Nephron (organoid): ENCODE measurements around the gene LHX3.

Experiments
- H3K27ac Mint-ChIP-seq, 3 experiments: 2 replicates each; pipeline ENCODE4 v1.8.0; 2020; ENCODE audit warnings: mixed read lengths in 3 of 3, mild to moderate bottlenecking in 2 of 3, moderate library complexity in 1 of 3
- H3K27me3 Mint-ChIP-seq: 2 replicates; pipeline ENCODE4 v1.8.0; 2021; ENCODE audit warnings: low read depth, mild to moderate bottlenecking, moderate library complexity, mixed read lengths
- H3K36me3 Mint-ChIP-seq: 2 replicates; pipeline ENCODE4 v1.8.0; 2020; ENCODE audit warnings: low read depth, mixed read lengths
- H3K4me1 Mint-ChIP-seq: 2 replicates; pipeline ENCODE4 v1.8.0; 2020; ENCODE audit warnings: mixed read lengths
- H3K4me3 Mint-ChIP-seq, 3 experiments: 2 replicates each; pipeline ENCODE4 v1.8.0; 2020; ENCODE audit warnings: mild to moderate bottlenecking in 3 of 3, mixed read lengths in 3 of 3, moderate library complexity in 2 of 3
- H3K9me3 Mint-ChIP-seq: 2 replicates; pipeline ENCODE4 v1.8.0; 2020; ENCODE audit warnings: mixed read lengths
- TF ChIP-seq, protein P1 (sequence below), 3 experiments: fragments of 200-600 bp; sonication (generic); IDR thresholded peaks; one replicate each; pipeline ENCODE4 v1.5.0; 2021; ENCODE audit warnings: antibody characterized with exemption in 3 of 3; ENCODE audit not compliant: unreplicated experiment in 3 of 3

The LHX3 gene

DNA sequence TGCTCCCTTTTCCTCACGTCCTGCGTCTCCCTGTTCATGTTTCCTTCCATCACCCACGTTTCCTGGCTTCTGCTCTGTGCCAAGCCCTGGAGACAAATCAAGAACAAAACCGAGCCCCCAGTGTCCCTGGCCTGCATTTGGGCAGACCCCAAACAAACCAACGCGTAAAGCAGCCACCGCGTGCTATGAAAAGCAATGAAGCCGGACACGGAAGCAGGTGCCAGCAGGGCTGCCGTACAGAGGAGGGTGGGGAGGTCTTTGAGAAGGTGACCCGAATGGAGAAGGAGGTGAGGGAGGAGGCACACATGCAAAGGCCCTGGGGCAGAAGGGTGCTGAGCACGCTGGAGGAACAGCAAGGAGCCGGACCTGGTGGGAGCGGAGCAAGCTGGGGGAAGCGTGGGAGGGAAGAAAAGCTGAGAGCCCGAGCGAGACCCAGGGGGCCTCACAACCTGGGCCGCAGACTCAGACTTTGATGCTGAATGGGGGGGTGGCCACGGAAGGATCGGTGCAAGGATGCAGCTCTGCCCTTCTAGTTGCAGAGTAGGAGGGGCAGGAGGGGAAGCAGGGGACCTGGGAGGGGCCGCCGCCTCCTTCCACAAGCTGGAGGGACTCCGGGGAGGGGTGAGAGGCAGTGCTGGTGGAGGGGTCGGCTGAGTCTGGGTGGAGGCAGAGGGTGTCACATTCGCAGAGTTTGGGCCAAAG, 42.1 kb upstream of the LHX3 start:
- TF ChIP-seq, protein P1, sequence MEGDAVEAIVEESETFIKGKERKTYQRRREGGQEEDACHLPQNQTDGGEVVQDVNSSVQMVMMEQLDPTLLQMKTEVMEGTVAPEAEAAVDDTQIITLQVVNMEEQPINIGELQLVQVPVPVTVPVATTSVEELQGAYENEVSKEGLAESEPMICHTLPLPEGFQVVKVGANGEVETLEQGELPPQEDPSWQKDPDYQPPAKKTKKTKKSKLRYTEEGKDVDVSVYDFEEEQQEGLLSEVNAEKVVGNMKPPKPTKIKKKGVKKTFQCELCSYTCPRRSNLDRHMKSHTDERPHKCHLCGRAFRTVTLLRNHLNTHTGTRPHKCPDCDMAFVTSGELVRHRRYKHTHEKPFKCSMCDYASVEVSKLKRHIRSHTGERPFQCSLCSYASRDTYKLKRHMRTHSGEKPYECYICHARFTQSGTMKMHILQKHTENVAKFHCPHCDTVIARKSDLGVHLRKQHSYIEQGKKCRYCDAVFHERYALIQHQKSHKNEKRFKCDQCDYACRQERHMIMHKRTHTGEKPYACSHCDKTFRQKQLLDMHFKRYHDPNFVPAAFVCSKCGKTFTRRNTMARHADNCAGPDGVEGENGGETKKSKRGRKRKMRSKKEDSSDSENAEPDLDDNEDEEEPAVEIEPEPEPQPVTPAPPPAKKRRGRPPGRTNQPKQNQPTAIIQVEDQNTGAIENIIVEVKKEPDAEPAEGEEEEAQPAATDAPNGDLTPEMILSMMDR (IDR thresholded peaks at IDR 0.05; ENCODE audit: unreplicated experiment in 3 of 3), result no peak
- Mint-ChIP-seq H3K4me3 (peak overlapping the region; percentile 69 to 78 (median 75)), H3K9me3 (no peaks in the 10 kb centered on the region), H3K27me3 (peaks cover 21% of the 10 kb centered on the region), H3K27ac (no peak overlapping the region), H3K36me3 (no peaks in the 10 kb centered on the region), H3K4me1 (peaks cover 36% of the 10 kb centered on the region)

DNA sequence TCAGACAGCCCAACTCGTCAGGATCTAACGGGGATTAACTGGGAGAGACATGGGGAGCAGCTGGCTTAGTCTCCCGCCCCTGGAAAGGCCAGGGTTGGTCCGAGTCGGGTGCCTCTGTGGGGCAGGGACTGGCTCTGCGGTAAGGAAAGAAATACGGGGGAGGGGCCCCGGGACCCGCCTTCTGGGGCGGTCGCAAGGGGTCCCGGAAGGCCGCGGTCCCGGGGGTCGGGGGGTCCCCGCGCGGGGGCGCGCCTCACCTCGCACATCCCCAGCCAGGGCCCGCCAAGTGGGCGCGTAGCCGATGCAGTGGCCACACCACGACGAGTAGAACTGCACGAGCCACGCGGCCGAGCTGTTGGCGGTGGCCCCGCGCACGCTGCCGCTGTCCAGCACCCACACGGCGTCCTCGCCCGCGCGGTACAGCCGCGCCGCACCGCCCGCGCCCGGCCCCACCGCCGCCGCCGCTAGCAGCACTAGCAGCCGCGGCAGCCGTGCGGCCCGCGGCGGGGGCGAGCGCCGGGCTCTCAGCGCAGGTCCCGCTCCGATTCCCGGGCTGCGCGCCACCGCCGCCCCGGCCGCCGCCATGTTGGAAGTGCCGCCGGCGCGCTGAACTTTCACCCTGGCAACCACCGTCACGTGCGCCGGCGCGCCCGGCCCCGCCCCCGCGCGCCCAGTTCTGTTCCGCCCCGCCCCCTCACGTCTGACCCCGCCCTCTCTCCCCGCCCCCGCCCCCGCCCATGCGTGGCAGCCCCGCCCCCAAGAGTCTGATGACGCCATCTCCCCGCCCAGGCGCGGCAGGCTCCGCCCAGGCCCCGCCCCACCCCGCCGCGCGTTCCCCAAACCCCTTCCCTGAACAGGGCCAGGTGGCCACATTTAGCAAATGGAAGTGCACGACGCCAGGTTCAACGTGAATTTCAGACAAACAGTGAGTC, 40.6 kb upstream of the LHX3 start, which contains the start of gene QSOX2:
Gene QSOX2, minus strand, starts transcription at position 594 of the 932 bp plus-strand sequence. Its CDS starts 9 bp downstream, at position 585.
- TF ChIP-seq, protein P1 (IDR thresholded peaks at IDR 0.05; ENCODE audit: unreplicated experiment in 3 of 3), result no peak
- Mint-ChIP-seq H3K27me3 (peaks cover 21% of the 10 kb centered on the region), H3K9me3 (no peaks in the 10 kb centered on the region), H3K4me3 (peak within 1 kb of the TSS; percentile 89 to 96 (median 93)), H3K4me1 (peaks cover 36% of the 10 kb centered on the region), H3K36me3 (no peaks in the 10 kb centered on the region), H3K27ac (peak within 1 kb of the TSS; percentile 17 to 35 (median 30))

DNA sequence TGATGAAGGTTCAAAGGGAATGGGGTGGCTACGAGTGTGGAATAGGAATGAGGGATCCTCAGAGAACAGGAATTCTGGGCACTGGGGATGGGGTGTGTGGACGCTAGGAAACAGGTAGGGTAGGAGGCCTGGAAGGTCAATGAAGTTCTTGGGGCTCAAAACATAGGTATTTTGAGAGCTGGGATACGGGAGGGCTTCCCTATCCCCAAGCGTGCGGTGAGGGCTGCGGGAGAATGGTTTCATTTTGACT, 40.0 kb upstream of the LHX3 start:
- H3K9me3 Mint-ChIP-seq, result no peaks in the 10 kb centered on the region
- H3K36me3 Mint-ChIP-seq, result no peaks in the 10 kb centered on the region
- H3K4me3 Mint-ChIP-seq, result peak overlapping the region; percentile 89 to 96 (median 93)
- TF ChIP-seq, protein P1 (IDR thresholded peaks at IDR 0.05; ENCODE audit: unreplicated experiment in 3 of 3), result no peak
- peaks cover 30% of the 10 kb centered on the region for H3K4me1 Mint-ChIP-seq
- peaks cover 16% of the 10 kb centered on the region for H3K27me3 Mint-ChIP-seq
- H3K27ac Mint-ChIP-seq, result peak overlapping the region; percentile 17 to 35 (median 30)

DNA sequence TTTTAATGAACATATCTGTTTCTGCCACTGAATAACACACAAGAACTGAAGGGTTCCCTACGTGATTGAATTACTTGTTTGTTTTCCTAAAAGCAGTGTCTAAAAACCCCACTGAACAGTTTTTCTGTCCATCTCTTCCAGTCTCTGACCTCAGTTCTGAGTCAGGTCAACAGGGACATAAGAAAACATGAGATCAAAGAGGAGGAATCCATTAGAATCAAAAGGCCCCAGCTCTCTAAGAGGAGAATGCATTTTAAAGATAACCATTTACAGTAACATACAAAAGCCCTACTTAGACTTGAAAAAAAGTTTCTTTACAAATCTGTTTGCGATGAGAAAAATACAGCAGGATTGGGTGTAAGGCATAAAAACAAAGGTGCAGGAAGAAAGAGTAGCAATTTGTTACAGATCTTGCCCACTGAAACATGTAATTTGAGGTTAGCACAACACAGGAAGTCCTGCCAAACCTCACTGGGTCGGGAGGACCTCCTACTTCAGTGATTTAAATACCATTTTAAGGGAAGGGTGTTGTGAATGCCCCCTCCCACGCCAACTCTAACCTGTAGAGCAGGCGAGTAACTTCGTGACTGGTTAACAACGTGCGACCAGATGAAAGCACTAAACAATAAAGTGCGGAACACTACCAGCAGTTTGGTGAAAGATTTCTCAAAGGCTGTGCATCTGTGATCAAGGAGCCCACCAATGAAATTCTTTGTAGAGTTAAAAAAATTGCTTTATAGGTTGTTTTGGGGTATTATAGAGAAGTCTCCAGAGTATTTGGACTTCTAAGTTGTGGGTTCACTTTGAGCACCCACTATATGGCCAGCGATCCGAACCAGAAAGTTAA, 39.4 kb upstream of the LHX3 start:
- Mint-ChIP-seq H3K27me3 (peaks cover 12% of the 10 kb centered on the region), H3K4me3 (peak overlapping the region; percentile 89 to 96 (median 93)), H3K27ac (peak overlapping the region; percentile 17 to 35 (median 30)), H3K9me3 (no peaks in the 10 kb centered on the region), H3K36me3 (no peaks in the 10 kb centered on the region), H3K4me1 (peaks cover 31% of the 10 kb centered on the region)
- TF ChIP-seq, protein P1 (IDR thresholded peaks at IDR 0.05; ENCODE audit: unreplicated experiment in 3 of 3), result no peak

DNA sequence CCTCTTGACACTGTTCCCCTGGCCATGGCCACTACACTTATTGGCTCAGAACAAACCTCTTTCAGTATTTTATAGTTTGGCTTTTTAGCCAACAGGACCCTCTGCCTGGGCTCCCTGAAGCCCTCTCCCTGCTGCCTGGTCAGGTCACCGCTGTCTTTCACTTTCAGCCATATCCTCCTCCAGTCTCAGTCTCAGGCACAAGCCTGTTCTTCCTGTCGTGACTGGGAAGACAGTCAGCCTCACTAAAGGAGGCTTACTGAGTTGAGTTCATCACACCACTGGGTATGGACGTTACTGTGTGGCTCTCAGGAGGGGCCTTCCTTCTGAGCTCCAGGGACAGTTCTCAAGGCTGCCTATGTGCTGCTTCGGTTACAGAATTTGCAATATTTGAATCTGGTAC, 38.7 kb upstream of the LHX3 start:
- Mint-ChIP-seq H3K27me3 (peaks cover 12% of the 10 kb centered on the region), H3K27ac (no peak overlapping the region), H3K36me3 (no peaks in the 10 kb centered on the region), H3K4me3 (peak overlapping the region; percentile 89 to 96 (median 93)), H3K4me1 (peaks cover 32% of the 10 kb centered on the region), H3K9me3 (no peaks in the 10 kb centered on the region)
- TF ChIP-seq, protein P1 (IDR thresholded peaks at IDR 0.05; ENCODE audit: unreplicated experiment in 3 of 3), result no peak
